HT1080 (cell line): ENCODE measurements around the gene BCL2L14. TPM values are rescaled to one million over a fixed set of nuclear protein-coding genes. Genes with fewer than 3 reads are reported as not detected.
"Not testable (repeated sequence)": the region's sequence is repeated elsewhere in the genome, so short reads cannot be mapped to it uniquely, and the experiment has no call there.

Experiments used
- DNase-seq: peaks from one replicate; pipeline ENCODE4 v3.0.0-alpha.2; 2015; ENCODE audit warnings: low read depth
- total RNA-seq: library from RNA; depleted of rRNA; stranded (reverse); fragments of >200 nt; shearing (Covaris generic); gene quantifications from 2 replicates; pipeline ENCODE4 v1.2.3, GENCODE V29; 2014; rRNA removed

The BCL2L14 gene
- total RNA-seq, 1 experiment from 2014 or later: not detected

- no peak for DNase-seq
Observed at GRCh38 chr12:12107678-12108077, 36.9 kb downstream of the BCL2L14 start.

GRCh38 chr12:12108441-12109058 is 37.8 kb downstream of the BCL2L14 start:
- DNase-seq: no peak

- not testable (repeated sequence) for DNase-seq
Observed at GRCh38 chr12:12110923-12111555, 40.3 kb downstream of the BCL2L14 start.

- no peak for DNase-seq
Observed at GRCh38 chr12:12115514-12115913, 44.8 kb downstream of the BCL2L14 start.

GRCh38 chr12:12116677-12117076 is 45.9 kb downstream of the BCL2L14 start:
- DNase-seq: no peak

GRCh38 chr12:12121061-12121460 is 50.3 kb downstream of the BCL2L14 start:
- DNase-seq: no peak

- DNase-seq: no peak
Observed at GRCh38 chr12:12123036-12123604, 52.4 kb downstream of the BCL2L14 start.

GRCh38 chr12:12126551-12126950 is 55.8 kb downstream of the BCL2L14 start:
- peak; percentile 6 for DNase-seq

- DNase-seq: no peak
Observed at GRCh38 chr12:12127304-12127703, 56.6 kb downstream of the BCL2L14 start.

- no peak for DNase-seq
Observed at GRCh38 chr12:12128670-12129069, 57.9 kb downstream of the BCL2L14 start.

- no peak for DNase-seq
Observed at GRCh38 chr12:12133259-12133658, 62.5 kb downstream of the BCL2L14 start.

GRCh38 chr12:12133785-12134184 is 63.0 kb downstream of the BCL2L14 start:
- no peak for DNase-seq

- DNase-seq: no peak
Observed at GRCh38 chr12:12138203-12139154, 67.7 kb downstream of the BCL2L14 start.

- no peak for DNase-seq
Observed at GRCh38 chr12:12141000-12141399, 70.3 kb downstream of the BCL2L14 start.

GRCh38 chr12:12144531-12144930 is 73.8 kb downstream of the BCL2L14 start:
- not testable (repeated sequence) for DNase-seq

- DNase-seq: no peak
Observed at GRCh38 chr12:12147111-12147510, 76.4 kb downstream of the BCL2L14 start.

Other genes with a start within 250 kb of the BCL2L14 start
- 21.2 and 22.4 TPM in 2 replicates for gene LRP6, start 196.1 kb downstream of the BCL2L14 start, total RNA-seq